ENCODE data around the gene APOBEC3H. TPM values are rescaled to one million over a fixed set of nuclear protein-coding genes. Genes with fewer than 3 reads are reported as not detected.

The APOBEC3H gene
- total RNA-seq, 1 experiment from 2014 or later = not detected

DNA sequence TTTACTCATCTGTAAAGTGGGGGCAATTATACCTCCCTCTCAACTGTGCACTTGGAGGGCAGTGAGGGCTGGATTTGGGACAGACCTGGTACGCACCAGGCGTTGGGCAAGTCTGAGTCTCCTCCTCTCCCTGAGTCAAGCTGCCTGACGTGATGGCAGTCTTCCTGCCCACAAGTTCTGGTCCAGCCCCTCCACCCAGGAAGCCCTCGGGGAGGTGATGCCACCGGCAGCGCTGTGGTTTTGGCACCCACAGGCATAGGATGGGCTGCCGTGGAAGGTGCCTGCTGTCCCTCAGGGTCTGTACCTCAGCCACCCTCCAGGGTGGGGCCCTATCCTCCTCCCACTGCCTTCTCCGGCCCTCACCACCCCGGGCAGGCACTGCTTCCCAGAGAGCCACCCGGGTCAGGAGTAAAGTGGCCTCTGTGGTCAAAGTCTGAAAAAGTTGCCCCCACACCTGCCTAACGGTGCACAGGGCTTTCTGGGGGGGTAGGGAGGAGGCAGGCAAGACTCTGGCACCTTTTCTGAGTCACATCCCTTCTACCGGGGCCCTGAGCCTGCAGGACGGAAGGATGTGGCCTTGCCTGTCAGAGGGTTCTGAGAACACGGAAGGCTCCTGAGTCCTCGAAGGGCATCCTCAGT is 6.5 kb upstream of the APOBEC3H start:
- H3K4me1 ChIP-seq (ENCODE audit: control insufficient read depth, insufficient read depth, low read length) = no peaks in the 10 kb centered on the region
- TF ChIP-seq SIN3A (IDR thresholded peaks at IDR 0.05; ENCODE audit: borderline replicate concordance, insufficient read depth, low read depth, low read length) (no peak), TCF7L2 (IDR thresholded peaks at IDR 0.05; ENCODE audit: low read depth, low read length) (no peak), POLR2AphosphoS5 (IDR thresholded peaks at IDR 0.05; ENCODE audit: low read depth, low read length) (no peak)
- TF ChIP-seq, protein P1, sequence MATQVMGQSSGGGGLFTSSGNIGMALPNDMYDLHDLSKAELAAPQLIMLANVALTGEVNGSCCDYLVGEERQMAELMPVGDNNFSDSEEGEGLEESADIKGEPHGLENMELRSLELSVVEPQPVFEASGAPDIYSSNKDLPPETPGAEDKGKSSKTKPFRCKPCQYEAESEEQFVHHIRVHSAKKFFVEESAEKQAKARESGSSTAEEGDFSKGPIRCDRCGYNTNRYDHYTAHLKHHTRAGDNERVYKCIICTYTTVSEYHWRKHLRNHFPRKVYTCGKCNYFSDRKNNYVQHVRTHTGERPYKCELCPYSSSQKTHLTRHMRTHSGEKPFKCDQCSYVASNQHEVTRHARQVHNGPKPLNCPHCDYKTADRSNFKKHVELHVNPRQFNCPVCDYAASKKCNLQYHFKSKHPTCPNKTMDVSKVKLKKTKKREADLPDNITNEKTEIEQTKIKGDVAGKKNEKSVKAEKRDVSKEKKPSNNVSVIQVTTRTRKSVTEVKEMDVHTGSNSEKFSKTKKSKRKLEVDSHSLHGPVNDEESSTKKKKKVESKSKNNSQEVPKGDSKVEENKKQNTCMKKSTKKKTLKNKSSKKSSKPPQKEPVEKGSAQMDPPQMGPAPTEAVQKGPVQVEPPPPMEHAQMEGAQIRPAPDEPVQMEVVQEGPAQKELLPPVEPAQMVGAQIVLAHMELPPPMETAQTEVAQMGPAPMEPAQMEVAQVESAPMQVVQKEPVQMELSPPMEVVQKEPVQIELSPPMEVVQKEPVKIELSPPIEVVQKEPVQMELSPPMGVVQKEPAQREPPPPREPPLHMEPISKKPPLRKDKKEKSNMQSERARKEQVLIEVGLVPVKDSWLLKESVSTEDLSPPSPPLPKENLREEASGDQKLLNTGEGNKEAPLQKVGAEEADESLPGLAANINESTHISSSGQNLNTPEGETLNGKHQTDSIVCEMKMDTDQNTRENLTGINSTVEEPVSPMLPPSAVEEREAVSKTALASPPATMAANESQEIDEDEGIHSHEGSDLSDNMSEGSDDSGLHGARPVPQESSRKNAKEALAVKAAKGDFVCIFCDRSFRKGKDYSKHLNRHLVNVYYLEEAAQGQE (IDR thresholded peaks at IDR 0.05; ENCODE audit: insufficient read depth in 1 of 2, low read depth in 2 of 2, low read length in 1 of 2) = no peak
- TF ChIP-seq, protein P2, sequence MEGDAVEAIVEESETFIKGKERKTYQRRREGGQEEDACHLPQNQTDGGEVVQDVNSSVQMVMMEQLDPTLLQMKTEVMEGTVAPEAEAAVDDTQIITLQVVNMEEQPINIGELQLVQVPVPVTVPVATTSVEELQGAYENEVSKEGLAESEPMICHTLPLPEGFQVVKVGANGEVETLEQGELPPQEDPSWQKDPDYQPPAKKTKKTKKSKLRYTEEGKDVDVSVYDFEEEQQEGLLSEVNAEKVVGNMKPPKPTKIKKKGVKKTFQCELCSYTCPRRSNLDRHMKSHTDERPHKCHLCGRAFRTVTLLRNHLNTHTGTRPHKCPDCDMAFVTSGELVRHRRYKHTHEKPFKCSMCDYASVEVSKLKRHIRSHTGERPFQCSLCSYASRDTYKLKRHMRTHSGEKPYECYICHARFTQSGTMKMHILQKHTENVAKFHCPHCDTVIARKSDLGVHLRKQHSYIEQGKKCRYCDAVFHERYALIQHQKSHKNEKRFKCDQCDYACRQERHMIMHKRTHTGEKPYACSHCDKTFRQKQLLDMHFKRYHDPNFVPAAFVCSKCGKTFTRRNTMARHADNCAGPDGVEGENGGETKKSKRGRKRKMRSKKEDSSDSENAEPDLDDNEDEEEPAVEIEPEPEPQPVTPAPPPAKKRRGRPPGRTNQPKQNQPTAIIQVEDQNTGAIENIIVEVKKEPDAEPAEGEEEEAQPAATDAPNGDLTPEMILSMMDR (IDR thresholded peaks at IDR 0.05) = no peak
- no peaks in the 10 kb centered on the region for H3K36me3 ChIP-seq (ENCODE audit: control insufficient read depth, insufficient read depth, low read length)
- ChIA-PET CTCF (interaction anchor here (0.6 kb wide), 1 partner anchor 220 kb away, joined by 3 read pairs; no protein-coding TSS in a partner anchor), POLR2A (no interaction called here)
- DNase-seq (ENCODE audit: low read depth, low spot score) = no peak
- no TSS peak for BruUV-seq (replicated peaks)
- no peaks in the 10 kb centered on the region for H3K9me3 ChIP-seq (ENCODE audit: control insufficient read depth, insufficient read depth, low read depth, low read length)
- no peaks in the 10 kb centered on the region for H3K27me3 ChIP-seq (ENCODE audit: control insufficient read depth, insufficient read depth, low read length)
- intact Hi-C loops (cut with micrococcal nuclease; ENCODE audit: unreplicated experiment) = no loop called here
- no peak overlapping the region for H3K27ac ChIP-seq (ENCODE audit: low read length)
- no peak; the same call in 1 of the 2 replicates for ATAC-seq
- in situ Hi-C loops (cut with HindIII; ENCODE audit: low pct_unique_long_range_greater_than_20kb, low sequenced_read_pairs) = no loop called here
- no peak overlapping the region for H3K4me3 ChIP-seq (ENCODE audit: low read depth in 2 of 2, low read length in 2 of 2)

DNA sequence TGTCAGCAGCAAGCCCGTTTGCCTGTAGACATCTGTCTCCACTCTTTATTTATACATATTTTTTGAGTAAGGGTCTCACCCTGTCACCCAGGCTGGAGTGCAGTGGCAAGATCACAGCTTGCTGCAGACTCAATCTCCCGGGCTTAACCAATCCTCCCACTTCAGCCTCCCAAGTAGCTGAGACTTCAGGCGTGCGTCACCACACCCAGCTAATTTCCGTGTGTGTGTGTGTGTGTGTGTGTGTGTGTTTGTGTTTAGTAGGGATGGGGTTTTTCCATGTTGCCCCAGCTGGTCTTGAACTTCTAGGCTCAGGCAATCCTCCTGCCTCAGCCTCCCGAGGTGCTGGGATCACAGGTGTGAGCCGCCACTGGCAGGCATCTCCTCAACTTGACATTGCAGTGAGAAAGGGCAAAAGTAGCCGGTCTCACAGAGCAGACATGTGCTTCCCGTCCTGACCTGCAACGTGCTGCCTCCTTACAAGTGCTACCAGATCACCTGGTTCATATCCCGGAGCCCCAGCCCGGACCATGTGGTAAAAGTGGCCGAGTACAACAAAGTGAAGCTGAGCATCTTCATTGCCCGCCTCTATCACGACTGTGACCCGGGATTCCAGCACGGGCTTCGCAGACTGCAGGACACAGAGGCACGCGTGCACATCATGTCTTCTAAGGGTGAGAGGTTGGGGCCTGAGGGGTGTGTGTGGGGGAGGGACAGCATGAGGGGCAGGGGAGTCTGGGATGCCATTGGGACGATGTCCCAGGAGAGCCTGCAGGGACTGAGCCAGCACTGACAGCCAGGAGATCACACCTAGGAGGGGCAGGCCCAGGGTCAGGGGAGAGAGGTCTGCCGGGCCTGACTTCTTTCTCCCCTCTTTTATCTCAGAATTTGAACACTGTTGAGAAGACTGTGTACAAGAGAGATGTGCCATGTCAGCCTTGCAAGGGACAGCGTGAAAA is 5.6 kb upstream of the APOBEC3H start:
- Histone ChIP-seq H3K4me3 (ENCODE audit: low read depth in 2 of 2, low read length in 2 of 2) (no peak overlapping the region), H3K9me3 (ENCODE audit: control insufficient read depth, insufficient read depth, low read depth, low read length) (no peaks in the 10 kb centered on the region), H3K4me1 (ENCODE audit: control insufficient read depth, insufficient read depth, low read length) (no peaks in the 10 kb centered on the region), H3K27me3 (ENCODE audit: control insufficient read depth, insufficient read depth, low read length) (no peaks in the 10 kb centered on the region), H3K36me3 (ENCODE audit: control insufficient read depth, insufficient read depth, low read length) (no peaks in the 10 kb centered on the region), H3K27ac (ENCODE audit: low read length) (no peak overlapping the region)
- no peak for TF ChIP-seq SIN3A (IDR thresholded peaks at IDR 0.05; ENCODE audit: borderline replicate concordance, insufficient read depth, low read depth, low read length)
- no peak for TF ChIP-seq TCF7L2 (IDR thresholded peaks at IDR 0.05; ENCODE audit: low read depth, low read length)
- TF ChIP-seq, protein P2 (IDR thresholded peaks at IDR 0.05) = no peak
- TF ChIP-seq POLR2AphosphoS5 (IDR thresholded peaks at IDR 0.05; ENCODE audit: low read depth, low read length) = no peak
- TF ChIP-seq, protein P1 (IDR thresholded peaks at IDR 0.05; ENCODE audit: insufficient read depth in 1 of 2, low read depth in 2 of 2, low read length in 1 of 2) = no peak
- POLR2A ChIA-PET = no interaction called here
- in situ Hi-C loops (cut with HindIII; ENCODE audit: low pct_unique_long_range_greater_than_20kb, low sequenced_read_pairs) = no loop called here
- no peak for DNase-seq (ENCODE audit: low read depth, low spot score)
- CTCF ChIA-PET = interaction anchor here (0.6 kb wide), 1 partner anchor 221 kb away, joined by 3 read pairs; no protein-coding TSS in a partner anchor
- intact Hi-C loops (cut with micrococcal nuclease; ENCODE audit: unreplicated experiment) = no loop called here
- ATAC-seq = no peak
- BruUV-seq (replicated peaks) = no TSS peak

Measured in Panc1 (cell line).